BJ (cell line): ENCODE results near the gene SRRT. TPM values are rescaled to one million over a fixed set of nuclear protein-coding genes. Genes with fewer than 3 reads are reported as not detected.

Experiments
- CTCF ChIA-PET: fragments of 350-600 bp; formaldehyde crosslinking; extraction: SDS; loops from one replicate; lab custom pipeline; 2021; ENCODE audit warnings: antibody characterized with exemption, inconsistent platforms; lab: Yijun Ruan, JAX
- POLR2A ChIA-PET: fragments of 300-600 bp; sonication (Branson Sonifier 250); formaldehyde crosslinking; extraction: SDS; loops from one replicate; lab custom pipeline; 2021; ENCODE audit warnings: antibody characterized with exemption; lab: Charles Lee
- DNase-seq: peaks from one replicate; pipeline ENCODE4 v3.0.0-alpha.2; 2011; ENCODE audit warnings: low read depth
- H3K27me3 ChIP-seq: 2 replicates; pipeline ENCODE4 v1.6.0; 2011; ENCODE audit warnings: low read length; ENCODE audit not compliant: control insufficient read depth, insufficient read depth
- H3K36me3 ChIP-seq: 2 replicates; pipeline ENCODE4 v1.5.1; 2011; ENCODE audit warnings: low read length; ENCODE audit not compliant: control insufficient read depth, insufficient read depth
- H3K4me3 ChIP-seq: 2 replicates; pipeline ENCODE4 v1.5.1; 2011; ENCODE audit warnings: low read depth, mild to moderate bottlenecking, control low read depth, low read length
- CTCF ChIP-seq: IDR thresholded peaks from 2 replicates; pipeline ENCODE4 v1.5.1; 2011; ENCODE audit warnings: low read depth, mild to moderate bottlenecking, control low read depth, inconsistent platforms, low read length, moderate library complexity; ENCODE audit not compliant: insufficient read depth
- polyA plus RNA-seq: library from polyadenylated mRNA; depleted of rRNA; stranded (reverse); fragments of >200 nt; gene quantifications from 2 replicates; pipeline ENCODE4 v1.2.3, GENCODE V29; 2011

Gene SRRT
- polyA plus RNA-seq, 1 experiment, result 47.1 TPM

DNA sequence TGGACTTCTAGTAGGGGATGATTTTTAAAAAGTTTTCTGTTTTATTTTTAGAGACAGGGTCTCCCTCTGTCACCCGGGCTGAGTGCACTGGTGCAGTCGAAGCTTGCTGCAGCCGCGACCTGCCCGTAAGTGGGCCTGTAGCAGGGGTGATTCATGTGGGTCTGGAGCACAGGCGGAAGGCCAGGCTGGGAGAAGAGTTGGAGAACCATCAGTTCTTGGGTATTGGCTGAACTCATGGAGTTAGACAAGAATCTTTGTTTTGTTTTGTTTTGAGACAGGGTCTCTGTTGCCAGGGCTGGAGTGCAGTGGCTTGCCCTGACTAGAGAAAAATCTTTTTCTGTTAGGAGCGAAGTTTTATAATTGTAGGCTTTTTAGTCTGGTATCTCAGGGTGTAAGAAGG is 5.7 kb downstream of the SRRT start:
- H3K4me3 ChIP-seq, result no peak overlapping the region
- CTCF ChIA-PET, result interaction anchor here (1.2 kb wide), 1 partner anchor 151 kb away, joined by 3 read pairs; no protein-coding TSS in a partner anchor
- H3K36me3 ChIP-seq, result peaks cover 37% of the 10 kb centered on the region
- TF ChIP-seq CTCF, result no peak
- no peaks in the 10 kb centered on the region for H3K27me3 ChIP-seq
- POLR2A ChIA-PET, result no interaction called here
- DNase-seq, result no peak

GRCh38 chr7:100881136-100881535 is 6.2 kb downstream of the SRRT start:
- Histone ChIP-seq H3K4me3 (no peak overlapping the region), H3K27me3 (no peaks in the 10 kb centered on the region), H3K36me3 (peaks cover 41% of the 10 kb centered on the region)
- ChIA-PET CTCF (interaction anchor here (1.2 kb wide), 1 partner anchor 150 kb away, joined by 3 read pairs; no protein-coding TSS in a partner anchor), POLR2A (no interaction called here)
- no peak for DNase-seq
- no peak for TF ChIP-seq CTCF

GRCh38 chr7:100882201-100882600 is 7.3 kb downstream of the SRRT start:
- no peaks in the 10 kb centered on the region for H3K27me3 ChIP-seq
- CTCF ChIA-PET, result interaction anchor here (1.0 kb wide), 2 partner anchors 16 to 177 kb away, joined by 3 read pairs; no protein-coding TSS in a partner anchor
- no peak overlapping the region for H3K4me3 ChIP-seq
- no peak for TF ChIP-seq CTCF
- POLR2A ChIA-PET, result no interaction called here
- peaks cover 52% of the 10 kb centered on the region for H3K36me3 ChIP-seq
- no peak for DNase-seq

GRCh38 chr7:100882785-100883526 is 8.1 kb downstream of the SRRT start:
- CTCF ChIA-PET, result interaction anchor here (1.0 kb wide), 2 partner anchors 15 to 176 kb away, joined by 3 read pairs; no protein-coding TSS in a partner anchor
- Histone ChIP-seq H3K27me3 (no peaks in the 10 kb centered on the region), H3K36me3 (peaks cover 57% of the 10 kb centered on the region), H3K4me3 (no peak overlapping the region)
- POLR2A ChIA-PET, result no interaction called here
- TF ChIP-seq CTCF, result no peak
- DNase-seq, result no peak

DNA sequence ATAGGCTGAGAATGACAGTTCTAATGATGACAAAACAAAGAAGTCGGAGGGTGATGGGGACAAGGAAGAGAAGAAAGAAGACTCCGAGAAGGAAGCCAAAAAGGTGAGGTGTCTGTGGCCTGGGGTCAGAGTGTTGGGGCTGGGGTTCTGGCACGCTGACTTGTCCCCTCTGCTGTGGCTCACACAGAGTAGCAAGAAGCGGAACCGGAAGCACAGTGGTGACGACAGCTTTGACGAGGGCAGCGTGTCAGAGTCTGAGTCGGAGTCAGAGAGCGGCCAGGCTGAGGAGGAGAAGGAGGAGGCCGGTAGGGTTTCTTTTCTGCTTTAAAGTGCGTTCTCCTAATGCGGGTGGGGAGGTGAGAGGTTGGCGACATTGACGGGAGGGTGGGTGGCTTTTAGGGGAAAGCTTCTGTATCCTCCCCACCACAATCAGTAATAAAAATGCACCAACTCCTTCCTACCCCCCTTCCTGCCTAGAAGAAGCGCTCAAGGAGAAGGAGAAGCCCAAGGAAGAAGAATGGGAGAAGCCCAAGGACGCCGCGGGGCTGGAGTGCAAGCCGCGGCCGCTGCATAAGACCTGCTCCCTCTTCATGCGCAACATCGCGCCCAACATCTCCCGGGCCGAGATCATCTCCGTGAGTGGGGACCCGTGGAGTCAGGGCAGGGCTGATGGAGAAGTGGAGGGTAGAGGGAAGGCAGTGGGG is 10.0 kb downstream of the SRRT start:
- no peak for TF ChIP-seq CTCF
- Histone ChIP-seq H3K27me3 (no peaks in the 10 kb centered on the region), H3K36me3 (peaks cover 59% of the 10 kb centered on the region), H3K4me3 (no peak overlapping the region)
- ChIA-PET CTCF (no interaction called here), POLR2A (no interaction called here)
- no peak for DNase-seq
